SJSA1 (cell line): ENCODE data around the gene KIF16B. TPM values are rescaled to one million over a fixed set of nuclear protein-coding genes. Genes with fewer than 3 reads are reported as not detected.
"Not testable (repeated sequence)": the region's sequence is repeated elsewhere in the genome, so short reads cannot be mapped to it uniquely, and the experiment has no call there.

Source experiments
- DNase-seq, 2 experiments: peaks; one replicate each; pipeline ENCODE4 v3.0.0-alpha.2; 2015 to 2020; ENCODE audit warnings: low spot score in 2 of 2, low read depth in 1 of 2
- H3K27ac ChIP-seq: fragments of 250-450 bp; sonication (Bioruptor Pico); 2 replicates; pipeline ENCODE4 v1.5.1; 2020; ENCODE audit warnings: mild to moderate bottlenecking, moderate library complexity
- H3K27me3 ChIP-seq: fragments of 250-450 bp; sonication (Bioruptor Pico); replicated peaks from 2 replicates; pipeline ENCODE4 v1.5.1; 2020; ENCODE audit warnings: mild to moderate bottlenecking, moderate library complexity
- H3K36me3 ChIP-seq: fragments of 250-450 bp; sonication (Bioruptor Pico); 2 replicates; pipeline ENCODE4 v1.5.1; 2020; ENCODE audit warnings: mild to moderate bottlenecking
- H3K4me1 ChIP-seq: fragments of 250-450 bp; sonication (Bioruptor Pico); replicated peaks from 2 replicates; pipeline ENCODE4 v1.6.1; 2021; ENCODE audit warnings: mild to moderate bottlenecking
- H3K4me3 ChIP-seq: fragments of 250-450 bp; sonication (Bioruptor Pico); 2 replicates; pipeline ENCODE4 v1.5.1; 2020; ENCODE audit warnings: mild to moderate bottlenecking
- H3K9me3 ChIP-seq: fragments of 250-450 bp; sonication (Bioruptor Pico); replicated peaks from 2 replicates; pipeline ENCODE4 v1.5.1; 2020; ENCODE audit warnings: mild to moderate bottlenecking
- total RNA-seq: library from RNA; depleted of rRNA; stranded (reverse); fragments of >200 nt; shearing (Covaris generic); gene quantifications from 2 replicates; pipeline ENCODE4 v1.2.3, GENCODE V29; 2014

KIF16B gene
- total RNA-seq, 1 experiment from 2014 or later, result 3.7 TPM

DNA sequence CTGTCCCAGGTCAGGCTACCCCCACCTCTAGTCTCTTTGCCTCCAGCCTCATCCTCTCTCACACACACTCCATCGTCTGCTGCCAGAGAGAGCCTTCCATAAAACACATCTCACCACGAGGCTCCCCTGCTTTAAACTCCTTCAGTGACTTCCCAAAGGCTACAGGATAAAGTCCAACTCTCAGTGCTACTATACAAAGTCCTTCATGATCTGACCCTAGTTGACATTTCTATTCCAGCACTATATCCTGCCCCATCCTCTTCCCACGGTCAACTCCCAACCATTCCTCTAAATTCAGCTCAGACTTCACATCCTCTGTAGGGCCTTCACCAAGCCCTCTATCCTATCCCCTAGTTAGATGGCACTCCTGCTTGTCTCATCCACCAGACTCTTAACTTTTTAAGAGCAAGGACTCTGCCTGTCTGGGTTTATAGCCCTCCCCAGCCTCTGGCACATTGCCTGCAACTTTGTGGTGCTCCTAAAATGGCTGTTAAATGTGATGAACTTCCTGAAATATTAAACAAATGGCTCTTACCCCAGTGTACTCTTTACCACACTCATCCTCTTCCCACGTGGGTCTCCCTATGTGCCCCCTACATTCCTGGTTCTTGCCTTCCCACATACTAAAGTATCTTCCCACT lies 36.1 kb downstream of the KIF16B start:
- no peak overlapping the region for H3K27ac ChIP-seq
- H3K4me1 ChIP-seq, result no peaks in the 10 kb centered on the region
- no peak for DNase-seq
- no peaks in the 10 kb centered on the region for H3K27me3 ChIP-seq
- H3K36me3 ChIP-seq, result no peaks in the 10 kb centered on the region
- H3K9me3 ChIP-seq, result no peaks in the 10 kb centered on the region; the same call in 1 of the 2 replicates
- H3K4me3 ChIP-seq, result no peak overlapping the region

DNA sequence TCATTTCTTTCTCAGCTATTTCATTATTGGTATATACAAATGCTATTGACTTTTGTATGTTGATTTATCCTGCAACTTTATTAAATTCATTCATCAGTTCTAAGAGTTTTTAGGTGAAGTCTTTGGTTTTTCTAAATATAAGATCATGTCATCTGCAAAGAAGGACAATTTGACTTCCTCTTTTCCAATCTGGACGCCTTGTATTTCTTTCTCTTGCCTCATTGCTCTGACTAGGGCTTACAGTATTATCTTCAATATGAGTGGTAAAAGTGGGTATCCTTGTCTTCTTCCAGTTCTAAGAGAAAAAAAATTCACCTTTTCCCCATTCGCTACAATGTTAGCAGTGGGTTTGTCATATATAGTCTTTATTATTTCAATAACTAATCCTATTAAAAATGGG lies 38.0 kb downstream of the KIF16B start:
- Histone ChIP-seq H3K4me3 (no peak overlapping the region), H3K27ac (no peak overlapping the region), H3K27me3 (no peaks in the 10 kb centered on the region), H3K9me3 (no peaks in the 10 kb centered on the region; the same call in 1 of the 2 replicates), H3K36me3 (no peaks in the 10 kb centered on the region), H3K4me1 (peaks cover 3% of the 10 kb centered on the region)
- no peak for DNase-seq

DNA sequence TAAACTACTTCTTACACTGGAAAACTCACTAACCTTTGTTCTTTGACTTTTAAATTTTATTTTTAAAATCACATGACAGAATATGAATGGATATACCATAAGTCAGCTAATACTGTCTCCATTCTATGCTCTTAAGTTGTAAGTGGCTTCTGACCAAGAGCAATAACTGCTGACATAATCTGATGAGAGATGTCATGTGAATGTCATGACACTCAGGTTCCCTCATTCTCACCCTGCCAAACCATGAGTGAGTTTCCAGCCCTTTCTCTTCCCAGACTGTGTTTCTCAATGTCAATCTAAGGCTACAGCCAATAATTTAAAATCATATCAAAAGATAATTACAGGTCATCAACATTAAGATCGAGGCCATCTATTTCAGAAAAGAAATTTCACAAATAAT lies 39.7 kb downstream of the KIF16B start:
- H3K36me3 ChIP-seq, result no peaks in the 10 kb centered on the region
- H3K9me3 ChIP-seq, result no peaks in the 10 kb centered on the region; the same call in 1 of the 2 replicates
- DNase-seq, result no peak
- H3K4me3 ChIP-seq, result no peak overlapping the region
- H3K4me1 ChIP-seq, result peaks cover 10% of the 10 kb centered on the region
- no peaks in the 10 kb centered on the region for H3K27me3 ChIP-seq
- H3K27ac ChIP-seq, result no peak overlapping the region

DNA sequence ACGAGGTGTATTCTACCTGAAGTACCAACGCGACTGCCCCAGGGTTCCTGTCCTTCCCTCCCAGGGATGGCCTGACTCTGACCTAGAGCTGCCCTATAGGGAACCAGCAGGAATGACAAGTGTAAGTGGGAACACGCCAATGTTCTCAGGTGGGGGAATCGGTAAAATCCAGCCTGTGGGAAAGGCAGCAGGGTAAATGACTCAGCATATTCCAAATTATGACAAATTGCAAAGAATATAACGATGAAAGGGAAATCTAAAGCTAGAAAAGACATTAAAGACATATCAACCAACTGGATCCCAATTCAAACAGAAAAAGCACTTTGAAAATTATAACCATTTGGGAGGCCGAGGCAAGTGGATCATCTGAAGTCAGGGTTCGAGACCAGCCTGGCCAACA lies 41.8 kb downstream of the KIF16B start:
- no peaks in the 10 kb centered on the region for H3K9me3 ChIP-seq
- peaks cover 11% of the 10 kb centered on the region for H3K4me1 ChIP-seq
- H3K27ac ChIP-seq, result no peak overlapping the region
- no peaks in the 10 kb centered on the region for H3K27me3 ChIP-seq
- DNase-seq, result no peak
- no peak overlapping the region for H3K4me3 ChIP-seq
- H3K36me3 ChIP-seq, result no peaks in the 10 kb centered on the region

DNA sequence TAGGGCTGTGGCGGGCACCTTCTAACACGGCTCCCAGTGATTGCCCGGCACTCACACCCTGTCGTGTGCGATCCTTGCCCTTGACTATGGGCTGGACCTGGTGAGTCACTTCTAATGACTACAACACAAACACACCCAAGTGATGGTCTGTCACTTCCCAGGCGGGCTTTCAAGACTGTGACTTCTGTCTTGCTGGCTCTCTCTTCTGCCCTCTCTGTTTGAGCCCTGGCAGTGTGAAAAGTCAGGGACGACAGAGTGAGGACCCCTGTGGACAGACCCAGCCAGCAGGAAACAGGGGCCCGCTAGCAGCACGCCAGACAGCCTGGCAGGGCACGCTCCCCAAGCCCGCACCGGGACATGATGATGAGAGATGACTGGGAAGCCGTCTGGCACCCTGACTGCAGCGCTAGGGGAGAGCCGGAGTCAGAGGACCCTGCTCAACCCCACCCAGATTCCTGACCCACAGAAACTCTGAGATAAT lies 43.0 kb downstream of the KIF16B start:
- Histone ChIP-seq H3K4me3 (no peak overlapping the region), H3K9me3 (no peaks in the 10 kb centered on the region), H3K27ac (no peak overlapping the region), H3K36me3 (no peaks in the 10 kb centered on the region), H3K4me1 (peaks cover 11% of the 10 kb centered on the region), H3K27me3 (no peaks in the 10 kb centered on the region)
- DNase-seq, result peak in 1 of 2 experiments; percentile 19

DNA sequence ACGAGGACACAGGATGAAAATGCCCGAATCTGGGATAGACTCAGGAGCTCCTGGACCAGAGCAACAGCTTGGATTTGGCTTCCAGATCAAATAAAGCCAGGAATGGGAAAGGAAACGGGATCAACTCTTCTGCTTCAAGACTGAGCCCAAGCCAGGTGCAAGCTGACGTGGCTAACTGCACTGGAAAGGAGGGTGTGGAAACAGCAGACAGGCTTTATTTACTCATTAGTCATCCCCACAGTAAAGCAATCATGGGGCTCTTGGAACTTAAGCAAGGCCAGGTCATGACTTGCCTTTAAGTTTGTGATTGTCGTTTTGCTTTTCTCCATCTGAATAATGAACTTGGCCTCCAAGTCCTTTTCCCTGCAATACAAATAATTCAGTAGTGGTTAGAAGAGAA lies 45.2 kb downstream of the KIF16B start:
- DNase-seq, result peak in 1 of 2 experiments; percentile 2
- Histone ChIP-seq H3K9me3 (no peaks in the 10 kb centered on the region), H3K4me1 (peaks cover 11% of the 10 kb centered on the region), H3K27ac (no peak overlapping the region), H3K27me3 (no peaks in the 10 kb centered on the region), H3K36me3 (no peaks in the 10 kb centered on the region), H3K4me3 (no peak overlapping the region)

DNA sequence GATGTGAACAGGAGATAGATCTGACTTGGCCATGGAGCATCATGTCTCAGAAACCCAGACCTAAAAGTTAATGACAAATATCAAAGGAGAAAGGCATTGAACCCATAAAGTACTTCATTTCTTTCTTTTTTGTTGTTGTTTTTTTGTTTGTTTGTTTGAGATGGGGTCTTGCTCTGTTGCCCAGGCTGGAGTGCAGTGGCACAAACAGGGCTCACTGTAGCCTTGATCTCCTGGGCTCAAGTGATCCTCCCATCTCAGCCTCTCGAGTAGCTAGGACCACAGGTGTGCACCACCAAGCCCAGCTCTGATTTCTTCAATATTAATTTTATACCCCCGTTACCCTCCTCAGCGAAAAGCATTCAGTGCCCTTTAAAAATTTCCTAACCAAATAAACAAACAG lies 45.8 kb downstream of the KIF16B start:
- H3K4me1 ChIP-seq, result peaks cover 11% of the 10 kb centered on the region
- DNase-seq, result no peak
- H3K27me3 ChIP-seq, result no peaks in the 10 kb centered on the region
- no peaks in the 10 kb centered on the region for H3K36me3 ChIP-seq
- no peak overlapping the region for H3K27ac ChIP-seq
- no peak overlapping the region for H3K4me3 ChIP-seq
- H3K9me3 ChIP-seq, result no peaks in the 10 kb centered on the region

DNA sequence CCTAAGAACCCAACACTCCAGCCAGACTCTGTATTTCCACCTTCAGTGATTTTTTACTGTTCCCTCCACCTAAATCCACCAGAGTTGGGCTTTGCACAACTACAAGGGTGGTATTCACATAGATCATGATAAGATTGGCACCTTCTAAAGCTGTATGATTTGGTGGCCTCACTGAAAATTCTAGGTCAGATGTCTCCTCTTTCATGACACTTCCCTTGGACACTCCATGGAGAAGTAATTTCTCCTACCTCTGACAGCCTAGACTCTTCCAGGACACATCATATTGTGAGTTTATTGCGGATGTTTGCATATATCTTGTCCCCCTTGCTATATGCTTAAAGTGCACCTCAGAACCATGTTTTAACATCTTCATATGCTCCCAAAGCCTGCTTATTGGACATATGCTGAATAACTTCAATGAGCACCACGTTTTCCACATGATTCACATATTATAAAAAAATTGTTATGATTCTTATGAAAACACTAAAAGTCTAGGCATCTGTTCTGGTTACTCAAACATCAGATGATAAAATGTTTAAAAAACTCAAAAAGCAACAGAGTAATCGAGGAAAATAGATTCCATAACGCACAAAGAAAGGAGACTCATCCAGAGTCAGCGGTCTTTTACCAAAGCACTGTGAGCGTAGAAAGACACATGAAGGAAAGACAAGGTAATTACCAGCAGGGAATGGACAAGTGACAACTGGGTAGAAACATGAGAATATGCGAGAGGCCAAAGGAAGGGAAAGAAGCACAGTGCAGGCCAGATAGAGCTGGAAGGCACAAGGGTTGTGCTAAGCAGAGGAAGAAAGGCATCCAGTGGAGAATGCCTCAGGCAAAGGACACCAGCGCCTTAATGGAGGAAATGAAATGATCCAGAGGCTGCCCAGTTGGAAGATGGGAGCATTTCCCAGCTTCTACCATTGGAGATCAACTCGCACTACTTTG lies 46.5 kb downstream of the KIF16B start:
- no peaks in the 10 kb centered on the region for H3K27me3 ChIP-seq
- no peak overlapping the region for H3K27ac ChIP-seq
- no peaks in the 10 kb centered on the region for H3K9me3 ChIP-seq
- H3K4me3 ChIP-seq, result no peak overlapping the region
- H3K4me1 ChIP-seq, result peaks cover 11% of the 10 kb centered on the region
- no peaks in the 10 kb centered on the region for H3K36me3 ChIP-seq
- DNase-seq, result no peak

DNA sequence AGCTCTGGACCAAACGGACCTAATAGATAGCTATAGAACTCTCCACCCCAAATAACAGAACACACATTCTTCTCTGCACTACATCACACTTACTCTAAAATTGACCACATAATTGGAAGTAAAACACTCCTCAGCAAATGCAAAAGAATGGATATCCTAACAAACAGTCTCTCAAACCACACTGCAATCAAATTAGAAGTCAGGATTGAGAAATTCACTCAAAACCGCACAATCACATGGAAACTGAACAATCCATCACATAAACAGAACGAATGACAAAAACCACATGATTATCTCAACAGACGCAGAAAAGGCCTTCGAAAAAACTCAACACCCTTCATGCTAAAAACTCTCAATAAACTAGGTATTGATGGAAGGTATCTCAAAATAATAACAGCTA lies 50.6 kb downstream of the KIF16B start:
- not testable (repeated sequence) for H3K4me1 ChIP-seq, H3K4me3 ChIP-seq, H3K27ac ChIP-seq, H3K27me3 ChIP-seq, H3K36me3 ChIP-seq, H3K9me3 ChIP-seq
- peak in 1 of 2 experiments; percentile 2 for DNase-seq

DNA sequence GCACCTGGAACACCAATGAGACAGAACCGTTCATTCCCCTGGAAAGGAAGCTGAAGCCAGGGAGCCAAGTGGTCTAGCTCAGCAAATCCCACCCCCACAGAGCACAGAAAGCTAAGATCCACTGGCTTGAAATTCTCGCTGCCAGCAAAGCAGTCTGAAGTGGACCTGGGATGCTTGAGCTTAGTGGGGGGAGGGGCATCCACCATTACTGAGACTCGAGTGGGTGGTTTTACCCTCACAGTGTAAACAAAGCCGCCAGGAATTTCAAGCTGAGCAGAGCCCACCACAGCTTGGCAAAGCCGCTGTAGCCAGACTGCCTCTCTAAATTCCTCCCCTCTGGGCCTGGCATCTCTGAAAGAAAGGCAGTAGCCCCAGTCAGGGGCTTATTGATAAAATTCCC lies 53.1 kb downstream of the KIF16B start:
- no peak for DNase-seq
- Histone ChIP-seq H3K36me3 (no peaks in the 10 kb centered on the region), H3K27ac (no peak overlapping the region)

DNA sequence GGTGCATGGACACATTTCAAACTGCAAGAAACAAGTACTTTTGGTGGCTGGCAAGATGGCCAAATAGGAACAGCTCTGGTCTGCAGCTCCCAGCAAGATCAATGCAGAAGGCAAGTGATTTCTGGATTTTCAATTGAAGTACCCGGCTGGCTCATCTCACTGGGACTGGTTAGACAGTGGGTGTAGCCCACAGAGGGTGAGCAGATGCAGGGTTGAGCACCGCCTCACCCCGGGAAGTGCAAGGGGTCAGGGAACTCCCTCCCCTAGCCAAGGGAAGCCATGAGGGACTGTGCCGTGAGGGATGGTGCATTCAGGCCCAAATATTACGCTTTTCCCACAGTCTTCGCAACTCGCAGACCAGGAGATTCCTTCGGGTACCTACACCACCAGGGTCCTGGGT lies 53.6 kb downstream of the KIF16B start:
- DNase-seq, H3K4me1 ChIP-seq, H3K36me3 ChIP-seq, H3K27me3 ChIP-seq, H3K9me3 ChIP-seq, H3K27ac ChIP-seq, H3K4me3 ChIP-seq: not testable (repeated sequence)

More for the DNA sequence above, 53.1 kb downstream of the KIF16B start:
- no peak overlapping the region for H3K4me3 ChIP-seq
- H3K27me3 ChIP-seq, result no peaks in the 10 kb centered on the region
- no peaks in the 10 kb centered on the region for H3K9me3 ChIP-seq
- no peaks in the 10 kb centered on the region for H3K4me1 ChIP-seq

DNA sequence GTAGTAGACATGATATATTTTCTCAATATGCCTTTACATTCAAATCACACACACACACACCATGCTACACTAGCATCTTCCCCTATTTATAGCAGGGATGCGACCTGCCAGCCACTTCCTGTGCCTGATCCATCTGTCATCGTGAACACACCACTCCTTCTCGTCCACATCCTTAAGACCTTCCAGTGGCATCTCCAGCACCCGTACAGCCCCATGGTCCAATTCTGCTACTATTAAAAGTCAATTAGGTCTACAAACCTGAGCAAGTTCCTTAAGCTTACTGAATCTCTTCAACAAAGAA lies 54.5 kb downstream of the KIF16B start:
- no peaks in the 10 kb centered on the region for H3K27me3 ChIP-seq
- H3K36me3 ChIP-seq, result no peaks in the 10 kb centered on the region
- H3K9me3 ChIP-seq, result no peaks in the 10 kb centered on the region
- no peak overlapping the region for H3K27ac ChIP-seq
- H3K4me1 ChIP-seq, result no peaks in the 10 kb centered on the region
- no peak for DNase-seq
- H3K4me3 ChIP-seq, result no peak overlapping the region

DNA sequence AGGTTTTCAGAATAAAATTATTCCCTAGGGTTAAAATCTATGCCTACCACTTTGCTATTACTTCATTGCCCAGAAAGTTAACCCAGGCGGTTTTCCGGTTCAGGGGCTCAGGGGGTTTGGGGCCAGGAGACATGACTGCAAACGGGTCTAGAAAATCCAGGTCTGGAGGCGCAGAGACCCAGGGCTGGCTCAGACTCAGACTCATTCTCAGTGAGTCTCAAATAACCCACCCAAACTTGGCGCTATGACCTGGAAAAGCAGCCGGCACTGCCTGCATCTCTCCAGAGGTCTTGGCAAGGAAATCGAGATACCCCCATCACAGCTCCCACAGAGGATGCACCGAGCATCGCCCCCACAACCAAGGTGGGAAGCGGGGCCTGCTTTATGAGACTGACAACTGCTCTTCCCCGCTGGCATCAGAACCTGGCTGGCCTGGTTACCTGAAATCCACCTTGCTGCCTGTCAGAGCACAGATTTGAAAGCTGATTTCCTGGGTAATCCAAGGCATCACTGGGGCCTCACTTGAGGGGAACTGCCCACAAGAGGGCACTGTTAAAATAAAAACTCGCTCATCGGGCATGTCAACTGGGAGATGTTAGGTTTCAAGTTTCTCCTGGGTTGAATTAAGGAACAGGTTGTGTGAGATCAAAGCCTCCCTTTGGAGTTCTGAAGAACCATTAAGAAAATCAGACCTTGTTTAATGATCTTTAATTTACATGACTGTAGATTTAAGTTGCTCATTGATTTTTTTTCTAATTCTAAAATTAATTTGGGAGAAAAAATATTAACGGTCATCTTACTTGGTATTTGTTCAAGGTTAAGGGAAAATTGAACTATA lies 55.1 kb downstream of the KIF16B start:
- Histone ChIP-seq H3K9me3 (no peaks in the 10 kb centered on the region), H3K4me3 (no peak overlapping the region), H3K27me3 (no peaks in the 10 kb centered on the region), H3K4me1 (no peaks in the 10 kb centered on the region), H3K27ac (no peak overlapping the region), H3K36me3 (no peaks in the 10 kb centered on the region)
- DNase-seq, result peak in 1 of 2 experiments; percentile 10

DNA sequence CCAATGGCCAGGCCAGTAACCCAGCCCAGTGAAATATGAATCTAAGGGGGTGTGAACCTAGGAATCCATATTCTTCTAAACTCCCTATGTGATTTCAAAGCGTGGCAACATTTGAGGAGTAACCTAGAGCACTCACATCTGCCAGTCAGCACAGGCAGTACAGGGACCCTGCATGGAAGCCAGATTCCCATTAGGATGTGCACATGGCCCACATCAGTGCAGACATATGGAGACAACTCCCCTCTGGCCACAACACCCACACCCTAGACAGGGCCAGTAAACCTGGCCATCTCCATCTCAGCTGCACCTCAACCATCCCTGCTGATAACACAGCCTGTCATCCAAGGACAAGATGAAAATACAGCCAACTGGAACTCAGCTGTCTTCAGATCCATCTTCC lies 56.5 kb downstream of the KIF16B start:
- H3K27me3 ChIP-seq, result no peaks in the 10 kb centered on the region
- H3K4me1 ChIP-seq, result no peaks in the 10 kb centered on the region
- no peak overlapping the region for H3K27ac ChIP-seq
- no peak for DNase-seq
- no peaks in the 10 kb centered on the region for H3K9me3 ChIP-seq
- no peak overlapping the region for H3K4me3 ChIP-seq
- no peaks in the 10 kb centered on the region for H3K36me3 ChIP-seq
